GM19099 (cell line): ENCODE measurements around the gene MACIR.

Experiments
- POLR2A ChIP-seq: IDR thresholded peaks from 3 replicates; pipeline ENCODE4 v1.6.1; 2011; ENCODE audit warnings: low read depth; ENCODE audit not compliant: insufficient read length; ENCODE audit errors: extremely low read depth

The MACIR gene

GRCh38 chr5:103258368-103258956, at the start of gene MACIR:
MACIR (plus strand) TSS chr5:103258763; CDS start chr5:103275920, 17,157 bp downstream.
- peak; percentile 86 for TF ChIP-seq POLR2A

GRCh38 chr5:103209065-103209464, 49.5 kb upstream of the MACIR start:
- TF ChIP-seq POLR2A, result no peak

GRCh38 chr5:103210952-103211351, 47.6 kb upstream of the MACIR start:
- TF ChIP-seq POLR2A, result no peak

- TF ChIP-seq POLR2A, result no peak
Observed at GRCh38 chr5:103211576-103212561, 46.7 kb upstream of the MACIR start.

- TF ChIP-seq POLR2A, result no peak
Observed at GRCh38 chr5:103216137-103216536, 42.4 kb upstream of the MACIR start.

GRCh38 chr5:103216697-103217096, 41.9 kb upstream of the MACIR start:
- no peak for TF ChIP-seq POLR2A

- no peak for TF ChIP-seq POLR2A
Observed at GRCh38 chr5:103217101-103217500, 41.5 kb upstream of the MACIR start.

GRCh38 chr5:103218164-103218563, 40.4 kb upstream of the MACIR start:
- TF ChIP-seq POLR2A, result no peak

GRCh38 chr5:103223031-103223955, 35.3 kb upstream of the MACIR start:
- no peak for TF ChIP-seq POLR2A

- no peak for TF ChIP-seq POLR2A
Observed at GRCh38 chr5:103224118-103224893, 34.3 kb upstream of the MACIR start.

GRCh38 chr5:103224894-103225246, 33.7 kb upstream of the MACIR start:
- no peak for TF ChIP-seq POLR2A

GRCh38 chr5:103228061-103228460, 30.5 kb upstream of the MACIR start:
- TF ChIP-seq POLR2A, result no peak

GRCh38 chr5:103228588-103228987, 30.0 kb upstream of the MACIR start:
- TF ChIP-seq POLR2A, result no peak

GRCh38 chr5:103232393-103232999, 26.1 kb upstream of the MACIR start:
- no peak for TF ChIP-seq POLR2A
